Duodenal mucosa (tissue), 2 donors: ENCODE measurements around the gene MAPK14.

ENCODE experiments used
- H3K27ac ChIP-seq: one replicate; pipeline ENCODE4 v1.7.0; 2013; ENCODE audit warnings: low read depth, low read length
- H3K27me3 ChIP-seq, 2 donors: one replicate each; pipeline ENCODE4 v1.7.0; 2013; ENCODE audit warnings: low read length in 2 of 2, control low read depth in 1 of 2; ENCODE audit not compliant: insufficient read depth in 2 of 2, control insufficient read depth in 1 of 2
- H3K36me3 ChIP-seq, 2 donors: one replicate each; pipeline ENCODE4 v1.7.0; 2013; ENCODE audit warnings: low read length in 2 of 2, control low read depth in 1 of 2; ENCODE audit not compliant: insufficient read depth in 2 of 2, control insufficient read depth in 1 of 2
- H3K4me1 ChIP-seq, 2 donors: one replicate each; pipeline ENCODE4 v1.7.0; 2013; ENCODE audit warnings: low read length in 2 of 2, control low read depth in 1 of 2; ENCODE audit not compliant: insufficient read depth in 2 of 2, control insufficient read depth in 1 of 2
- H3K4me3 ChIP-seq, 2 donors: one replicate each; pipeline ENCODE4 v1.7.0; 2013; ENCODE audit warnings: low read length in 2 of 2, low read depth in 1 of 2
- H3K9ac ChIP-seq, 2 donors: one replicate each; pipeline ENCODE4 v1.7.0; 2013; ENCODE audit warnings: low read length in 2 of 2, low read depth in 1 of 2
- H3K9me3 ChIP-seq, 2 donors: one replicate each; pipeline ENCODE4 v1.7.0; 2013; ENCODE audit warnings: low read length in 2 of 2, control low read depth in 1 of 2; ENCODE audit not compliant: control insufficient read depth in 1 of 2

Gene MAPK14

GRCh38 chr6:36110863-36111262, 83.3 kb downstream of the MAPK14 start:
- Histone ChIP-seq H3K9me3 (no peaks in the 10 kb centered on the region), H3K27me3 (no peaks in the 10 kb centered on the region), H3K4me1 (peaks cover 0 to 5% of the 10 kb centered on the region in 2 donors), H3K4me3 (no peak overlapping the region), H3K27ac (no peak overlapping the region), H3K36me3 (peaks cover 24 to 47% of the 10 kb centered on the region in 2 donors), H3K9ac (no peak overlapping the region)

- Histone ChIP-seq H3K9me3 (no peaks in the 10 kb centered on the region), H3K4me3 (no peak overlapping the region), H3K4me1 (peaks cover 0 to 5% of the 10 kb centered on the region in 2 donors), H3K36me3 (peaks cover 24 to 44% of the 10 kb centered on the region in 2 donors), H3K9ac (no peak overlapping the region), H3K27me3 (no peaks in the 10 kb centered on the region), H3K27ac (no peak overlapping the region)
These were observed 83.9 kb downstream of the MAPK14 start for GRCh38 chr6:36111526-36111925.

- H3K4me3 ChIP-seq: no peak overlapping the region
- no peaks in the 10 kb centered on the region for H3K9me3 ChIP-seq
- peaks cover 14 to 38% of the 10 kb centered on the region in 2 donors for H3K36me3 ChIP-seq
- H3K27ac ChIP-seq: no peak overlapping the region
- H3K27me3 ChIP-seq: no peaks in the 10 kb centered on the region
- H3K4me1 ChIP-seq: peaks cover 0 to 11% of the 10 kb centered on the region in 2 donors
- no peak overlapping the region for H3K9ac ChIP-seq
These were observed 85.4 kb downstream of the MAPK14 start for GRCh38 chr6:36113049-36113448.

- H3K9ac ChIP-seq: no peak overlapping the region
These were observed 86.1 kb downstream of the MAPK14 start for GRCh38 chr6:36113703-36114102.

GRCh38 chr6:36114798-36115408, 87.3 kb downstream of the MAPK14 start:
- Histone ChIP-seq H3K4me3 (no peak overlapping the region), H3K9me3 (no peaks in the 10 kb centered on the region), H3K36me3 (peaks cover 9 to 23% of the 10 kb centered on the region in 2 donors), H3K4me1 (peaks cover 7 to 20% of the 10 kb centered on the region in 2 donors), H3K27ac (no peak overlapping the region), H3K9ac (no peak overlapping the region), H3K27me3 (no peaks in the 10 kb centered on the region)

More at GRCh38 chr6:36113703-36114102, 86.1 kb downstream of the MAPK14 start:
- H3K27me3 ChIP-seq: no peaks in the 10 kb centered on the region
- no peak overlapping the region for H3K27ac ChIP-seq
- peaks cover 14 to 31% of the 10 kb centered on the region in 2 donors for H3K36me3 ChIP-seq
- peaks cover 4 to 17% of the 10 kb centered on the region in 2 donors for H3K4me1 ChIP-seq
- no peak overlapping the region for H3K4me3 ChIP-seq
- no peaks in the 10 kb centered on the region for H3K9me3 ChIP-seq

- Histone ChIP-seq H3K36me3 (peaks cover 5 to 19% of the 10 kb centered on the region in 2 donors), H3K27me3 (no peaks in the 10 kb centered on the region), H3K27ac (no peak overlapping the region), H3K4me1 (peaks cover 10 to 25% of the 10 kb centered on the region in 2 donors), H3K4me3 (no peak overlapping the region), H3K9ac (no peak overlapping the region), H3K9me3 (no peaks in the 10 kb centered on the region)
These were observed 87.8 kb downstream of the MAPK14 start for GRCh38 chr6:36115412-36115811.

- Histone ChIP-seq H3K27ac (no peak overlapping the region), H3K9me3 (no peaks in the 10 kb centered on the region), H3K36me3 (peaks cover 4 to 11% of the 10 kb centered on the region in 2 donors), H3K9ac (no peak overlapping the region), H3K4me1 (peaks cover 18 to 34% of the 10 kb centered on the region in 2 donors), H3K27me3 (no peaks in the 10 kb centered on the region), H3K4me3 (no peak overlapping the region)
These were observed 88.7 kb downstream of the MAPK14 start for GRCh38 chr6:36116066-36116864.

GRCh38 chr6:36116943-36117342, 89.3 kb downstream of the MAPK14 start:
- Histone ChIP-seq H3K27me3 (no peaks in the 10 kb centered on the region), H3K36me3 (peaks cover 4 to 7% of the 10 kb centered on the region in 2 donors), H3K4me3 (no peak overlapping the region), H3K9ac (no peak overlapping the region), H3K9me3 (no peaks in the 10 kb centered on the region), H3K4me1 (peaks cover 25 to 40% of the 10 kb centered on the region in 2 donors), H3K27ac (no peak overlapping the region)

- Histone ChIP-seq H3K9me3 (no peaks in the 10 kb centered on the region), H3K4me3 (no peak overlapping the region), H3K27ac (no peak overlapping the region), H3K27me3 (no peaks in the 10 kb centered on the region), H3K4me1 (peaks cover 27 to 45% of the 10 kb centered on the region in 2 donors), H3K9ac (no peak overlapping the region), H3K36me3 (peaks cover 0 to 7% of the 10 kb centered on the region in 2 donors)
These were observed 90.3 kb downstream of the MAPK14 start for GRCh38 chr6:36117658-36118549.
